ENCODE results near the gene PRM2.
"Not testable (repeated sequence)": the region's sequence is repeated elsewhere in the genome, so short reads cannot be mapped to it uniquely, and the experiment has no call there.

The PRM2 gene

DNA sequence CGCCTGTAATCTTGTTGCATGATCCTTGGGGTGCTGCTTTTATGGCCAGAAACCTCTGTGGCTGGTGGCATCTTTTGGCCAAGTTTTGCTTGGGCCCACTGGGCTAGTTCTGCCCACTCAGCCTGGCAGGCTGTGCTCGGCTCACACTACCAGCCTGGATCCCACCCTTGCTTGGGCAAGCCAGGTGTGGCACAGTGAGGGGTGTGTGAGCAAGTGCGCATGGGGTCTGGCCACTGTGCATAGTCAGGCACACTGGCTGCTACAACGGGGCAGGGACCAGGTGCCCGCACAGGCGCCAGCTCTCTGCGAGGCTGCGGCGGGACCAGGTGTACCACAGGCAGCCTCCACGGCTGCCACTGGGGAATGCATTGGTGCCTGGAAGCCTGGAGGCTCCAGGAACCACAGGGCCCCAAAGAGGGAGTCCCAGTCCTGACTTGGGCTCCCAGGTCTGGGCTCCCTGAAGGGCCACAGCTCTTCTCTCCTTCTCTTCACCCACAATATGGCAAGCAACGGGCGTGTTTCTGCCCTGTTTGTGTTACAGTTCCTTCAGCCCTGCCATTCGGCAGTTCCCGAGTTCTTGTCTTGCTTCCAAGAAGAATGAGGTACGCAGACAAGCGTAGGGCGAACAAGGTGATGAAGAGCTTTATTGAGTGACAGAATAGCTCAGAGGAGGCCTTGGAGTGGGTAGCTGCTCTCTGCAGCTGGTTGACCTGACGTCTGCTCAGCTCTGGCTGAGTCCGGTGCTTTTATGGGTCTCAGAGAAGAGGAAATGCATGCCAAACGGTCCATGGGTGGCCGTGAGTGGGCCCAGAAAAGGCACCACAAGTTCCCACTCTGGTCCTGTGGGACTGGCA, 31.6 kb upstream of the PRM2 start:
- DNase-seq (ENCODE audit: low read depth), result no peak

DNA sequence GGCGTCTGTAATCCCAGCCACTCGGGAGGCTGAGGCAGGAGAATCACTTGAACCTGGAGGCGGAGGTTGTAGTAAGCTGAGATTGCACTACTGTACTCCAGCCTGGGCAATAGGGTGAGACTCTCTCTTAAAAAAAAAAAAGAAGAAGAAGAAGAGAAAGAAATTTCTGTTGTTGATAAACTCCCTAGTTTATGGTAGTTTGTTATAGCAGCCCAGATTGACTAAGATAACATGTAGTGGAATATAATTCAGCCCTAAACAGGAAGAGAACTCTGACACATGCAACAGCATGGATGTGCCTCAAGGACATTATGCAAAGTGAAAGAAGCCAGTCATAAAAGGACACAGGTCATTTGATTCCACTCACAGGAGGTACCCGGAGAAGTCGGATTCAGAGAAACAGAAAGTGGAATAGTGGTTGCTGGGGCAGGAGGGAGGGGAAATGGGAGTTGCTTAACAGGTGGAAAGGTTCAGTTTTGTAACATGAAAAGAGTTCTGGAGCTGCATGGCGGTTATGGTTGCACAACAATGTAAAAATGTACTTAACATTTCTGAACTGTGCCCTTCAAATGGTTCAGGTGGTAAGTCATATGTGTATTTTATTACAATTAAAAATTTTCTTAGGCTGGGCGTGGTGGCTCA, 30.8 kb upstream of the PRM2 start:
- no peak for DNase-seq (ENCODE audit: low read depth)

- DNase-seq (ENCODE audit: low read depth), result no peak
Measured at GRCh38 chr16:11306381-11306780, 30.1 kb upstream of the PRM2 start.

DNA sequence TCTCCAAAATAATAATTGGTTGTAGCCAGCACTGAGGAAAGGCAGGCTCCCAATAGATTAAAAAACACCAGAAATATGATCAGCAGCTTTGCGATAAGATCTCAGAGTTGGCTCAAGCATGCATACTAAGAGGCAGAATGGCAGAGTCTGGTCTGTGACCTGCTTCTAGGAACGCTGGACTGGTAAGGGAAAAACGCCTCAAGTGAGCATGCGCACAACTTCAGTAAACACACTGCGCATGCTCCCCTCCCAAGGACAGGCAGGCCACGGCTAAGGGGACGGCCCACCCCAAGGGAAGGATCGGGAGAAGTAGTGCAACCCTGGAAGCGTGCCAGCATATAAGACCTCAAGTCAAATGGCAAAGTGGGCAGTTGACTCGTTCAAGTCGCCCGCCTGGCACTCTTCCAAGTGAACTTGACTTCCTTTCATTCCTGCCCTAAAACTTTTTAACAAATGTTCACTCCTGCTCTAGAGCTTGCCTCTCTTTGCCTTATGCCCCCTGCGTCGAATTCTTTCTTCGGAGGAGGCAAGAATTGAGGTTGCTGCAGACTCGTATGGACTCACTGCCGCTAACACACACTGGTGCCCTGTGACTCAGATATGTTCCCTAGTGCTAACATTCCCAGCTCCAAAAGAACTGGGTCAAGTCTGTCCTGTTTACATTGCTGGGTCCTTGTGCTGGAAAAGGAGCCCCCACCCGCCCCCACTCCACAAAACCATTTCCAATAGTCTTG, 27.3 kb upstream of the PRM2 start:
- no peak for DNase-seq (ENCODE audit: low read depth)

DNA sequence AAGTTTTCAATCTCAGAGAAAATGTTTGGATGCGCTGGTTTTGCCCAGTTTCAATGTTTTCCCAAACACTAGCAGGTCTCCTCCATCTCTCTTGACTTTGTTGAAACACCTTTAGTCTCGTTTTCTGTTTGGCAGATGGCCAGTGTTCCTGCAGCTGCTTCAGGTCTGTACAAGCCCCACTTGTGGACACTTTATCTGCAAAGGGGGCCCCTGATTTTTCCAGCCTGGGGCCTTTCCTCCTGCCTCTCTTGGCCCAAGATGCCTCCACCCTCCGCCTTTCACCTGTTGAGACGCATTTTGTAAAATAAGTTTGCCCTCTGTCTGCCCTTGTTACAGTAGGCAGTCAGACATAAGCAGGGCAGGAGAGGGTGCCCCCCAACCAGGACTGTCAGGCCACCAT, 26.7 kb upstream of the PRM2 start:
- DNase-seq (ENCODE audit: low read depth), result no peak

DNA sequence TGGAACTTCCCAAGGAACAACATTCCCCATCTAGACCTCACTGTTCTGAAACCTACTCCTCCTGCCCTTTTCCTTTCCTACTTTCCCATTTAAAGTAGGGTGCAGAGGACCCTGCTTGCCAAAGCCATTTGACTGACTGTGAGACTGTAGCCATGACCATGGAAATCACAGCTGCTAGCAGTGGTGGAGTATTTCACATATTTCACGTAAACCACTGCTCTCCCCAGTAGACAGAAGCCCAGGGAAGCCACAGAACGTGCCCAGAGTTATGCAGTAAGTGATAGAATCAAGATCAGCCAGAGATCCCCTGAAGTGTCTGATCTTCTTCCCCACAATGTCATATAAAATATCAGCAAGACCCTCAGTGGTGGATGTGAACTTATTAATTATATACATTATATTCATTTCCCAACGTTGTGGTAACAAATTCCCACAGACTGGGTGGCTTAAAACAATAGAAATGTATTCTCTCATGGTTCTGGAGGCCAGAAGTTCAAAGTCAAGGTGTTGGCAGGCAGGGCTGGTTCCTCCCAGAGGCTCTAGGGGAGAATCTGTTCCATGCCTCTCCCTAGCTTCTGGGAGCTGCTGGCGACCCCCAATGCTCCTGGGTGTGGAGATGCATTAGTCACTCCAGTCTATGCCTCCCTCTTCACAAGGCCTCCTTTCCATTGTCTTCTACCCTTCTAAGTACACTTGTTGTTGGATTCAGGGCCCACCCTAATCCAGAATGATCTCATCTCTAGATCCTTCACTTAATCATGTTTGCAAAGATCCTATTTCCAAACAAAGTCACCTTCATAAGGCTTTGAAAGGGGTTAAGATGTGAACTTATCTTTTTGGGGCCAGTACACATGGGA, 25.6 kb upstream of the PRM2 start:
- DNase-seq (ENCODE audit: low read depth), result no peak

- DNase-seq (ENCODE audit: low read depth), result no peak
Measured at GRCh38 chr16:11300560-11300892, 24.2 kb upstream of the PRM2 start.

- no peak for DNase-seq (ENCODE audit: low read depth)
Measured at GRCh38 chr16:11299865-11300559, 23.7 kb upstream of the PRM2 start.

DNA sequence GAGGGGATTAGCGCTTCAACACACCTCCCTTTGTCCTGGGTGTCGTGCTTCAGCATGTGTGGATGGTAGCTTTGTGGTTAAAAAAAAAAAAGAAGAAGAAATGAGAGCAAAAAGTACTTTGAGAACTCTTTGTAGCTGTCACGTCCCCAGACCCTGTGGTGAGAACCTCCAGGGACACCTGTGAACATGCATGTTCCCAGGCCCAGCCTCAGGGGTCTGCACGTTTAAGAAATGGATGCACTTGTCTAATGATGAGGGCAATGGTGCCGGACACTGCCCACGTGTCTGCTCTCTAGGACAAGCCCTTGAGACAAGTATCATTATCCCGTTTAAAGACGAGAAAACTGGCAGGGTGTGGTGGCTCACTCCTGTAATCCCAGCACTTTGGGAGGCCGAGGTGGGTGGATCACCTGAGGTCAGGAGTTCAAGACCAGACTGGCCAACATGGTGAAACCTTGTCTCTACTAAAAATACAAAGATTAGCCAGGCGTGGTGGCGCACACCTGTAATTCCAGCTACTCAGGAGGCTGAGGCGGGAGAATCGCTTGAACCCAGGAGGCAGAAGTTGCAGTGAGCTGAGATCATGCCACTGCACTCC, 22.8 kb upstream of the PRM2 start:
- not testable (repeated sequence) for DNase-seq (ENCODE audit: low read depth)

GRCh38 chr16:11298143-11298900, 22.0 kb upstream of the PRM2 start:
- no peak for DNase-seq (ENCODE audit: low read depth)

DNA sequence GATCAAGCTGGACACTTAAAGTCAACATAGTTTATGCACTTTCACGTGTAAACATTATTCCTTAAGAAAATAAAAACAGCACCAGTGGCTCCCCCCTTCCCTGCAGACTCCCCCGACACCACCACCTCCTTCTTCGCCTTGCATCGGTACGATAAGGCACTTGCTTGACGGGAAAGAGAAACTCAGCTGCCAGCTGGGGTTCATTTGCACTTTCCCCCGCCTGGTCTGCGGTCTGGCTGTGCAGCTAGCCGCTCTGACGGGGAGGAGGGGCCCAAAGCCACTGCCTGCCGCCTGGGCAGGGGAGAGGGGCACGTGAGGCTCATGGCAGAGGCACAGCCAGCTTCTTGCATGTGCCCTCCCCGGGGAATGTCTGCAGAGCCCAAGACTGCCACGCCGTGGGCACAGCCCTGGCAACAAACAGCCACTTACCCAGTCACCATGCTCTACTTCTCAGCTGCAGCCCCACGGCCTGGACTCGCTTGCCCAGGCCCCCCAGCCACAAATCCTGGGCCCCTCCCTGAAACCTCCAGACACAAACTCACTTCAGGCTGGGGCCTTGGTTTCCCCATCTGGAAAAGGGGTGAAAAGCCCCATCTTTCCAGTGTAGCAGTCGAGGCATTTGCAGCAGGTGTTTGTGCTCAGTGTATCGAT, 21.3 kb upstream of the PRM2 start:
- DNase-seq (ENCODE audit: low read depth), result peak; percentile 51

DNA sequence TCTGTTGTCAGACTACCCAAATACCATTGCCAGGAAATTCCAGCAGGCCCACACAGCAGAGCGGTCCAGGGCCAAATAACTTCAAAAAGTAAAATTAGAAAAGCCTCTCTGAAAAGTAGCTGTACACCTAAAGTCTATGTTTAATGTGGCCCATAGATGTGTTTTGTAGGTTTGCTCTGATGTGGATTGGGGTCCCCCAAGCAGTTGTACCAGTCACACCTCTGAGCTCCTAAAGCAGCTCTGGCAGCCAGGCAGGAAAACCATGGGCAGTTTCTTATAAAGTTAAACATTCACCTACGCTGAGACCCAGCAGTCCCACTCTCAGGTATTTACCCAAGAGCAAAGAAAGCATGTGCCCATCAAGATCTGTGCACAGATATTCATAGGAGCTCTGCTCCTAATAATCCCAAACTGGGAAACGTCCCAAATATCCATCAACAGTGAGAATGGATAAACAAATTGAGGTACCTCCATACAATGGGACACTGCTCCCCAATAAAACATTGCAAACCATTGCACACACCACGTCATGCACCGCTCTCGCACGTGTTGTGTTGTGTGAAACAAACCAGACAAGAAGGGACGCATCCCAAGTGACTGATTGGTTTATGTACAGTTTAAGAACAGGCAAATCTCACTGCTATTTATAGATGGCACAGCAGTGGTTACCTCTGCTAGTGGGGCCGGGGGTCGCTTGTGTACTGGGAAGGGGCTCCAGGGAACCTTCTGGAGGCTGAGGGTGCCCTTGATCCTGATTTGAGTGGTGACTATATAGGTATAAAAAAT, 20.6 kb upstream of the PRM2 start:
- DNase-seq (ENCODE audit: low read depth), result no peak

DNA sequence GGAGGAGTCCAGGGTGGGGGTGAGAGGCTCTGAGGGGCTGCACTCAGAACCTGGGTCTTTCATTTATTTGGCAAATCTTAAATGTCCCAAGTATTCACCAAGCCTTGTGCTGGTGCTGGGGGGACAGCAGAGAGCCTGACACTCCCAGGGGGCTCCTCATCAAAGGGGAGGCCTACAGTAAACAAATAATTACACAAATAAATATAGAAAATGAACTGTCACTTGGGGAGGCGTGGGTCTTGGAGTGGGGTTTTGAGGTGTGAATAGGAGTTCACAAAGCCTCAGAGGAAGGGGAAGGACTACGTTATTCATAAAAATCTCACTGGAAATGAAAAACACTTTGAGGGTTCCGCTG, 20.0 kb upstream of the PRM2 start:
- no peak for DNase-seq (ENCODE audit: low read depth)

DNA sequence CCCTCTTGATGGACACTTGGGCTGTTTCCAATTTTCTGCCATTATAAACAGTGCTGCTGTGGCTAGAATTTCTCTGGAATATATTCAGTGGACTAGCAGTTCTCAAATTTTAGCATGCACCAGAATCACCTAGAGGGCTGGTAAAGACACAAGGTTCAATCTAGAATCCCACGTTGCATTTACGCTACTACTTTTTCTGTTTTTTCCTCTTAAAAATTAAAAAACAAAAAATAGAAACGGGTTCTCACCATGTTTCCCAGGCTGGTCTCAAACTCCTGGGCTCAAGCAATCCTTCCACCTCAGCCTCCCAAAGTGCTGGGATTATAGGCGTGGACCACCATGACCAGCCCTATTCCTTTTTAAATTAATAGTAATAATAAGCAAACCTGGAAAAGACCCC, 19.4 kb upstream of the PRM2 start:
- DNase-seq (ENCODE audit: low read depth), result no peak

DNA sequence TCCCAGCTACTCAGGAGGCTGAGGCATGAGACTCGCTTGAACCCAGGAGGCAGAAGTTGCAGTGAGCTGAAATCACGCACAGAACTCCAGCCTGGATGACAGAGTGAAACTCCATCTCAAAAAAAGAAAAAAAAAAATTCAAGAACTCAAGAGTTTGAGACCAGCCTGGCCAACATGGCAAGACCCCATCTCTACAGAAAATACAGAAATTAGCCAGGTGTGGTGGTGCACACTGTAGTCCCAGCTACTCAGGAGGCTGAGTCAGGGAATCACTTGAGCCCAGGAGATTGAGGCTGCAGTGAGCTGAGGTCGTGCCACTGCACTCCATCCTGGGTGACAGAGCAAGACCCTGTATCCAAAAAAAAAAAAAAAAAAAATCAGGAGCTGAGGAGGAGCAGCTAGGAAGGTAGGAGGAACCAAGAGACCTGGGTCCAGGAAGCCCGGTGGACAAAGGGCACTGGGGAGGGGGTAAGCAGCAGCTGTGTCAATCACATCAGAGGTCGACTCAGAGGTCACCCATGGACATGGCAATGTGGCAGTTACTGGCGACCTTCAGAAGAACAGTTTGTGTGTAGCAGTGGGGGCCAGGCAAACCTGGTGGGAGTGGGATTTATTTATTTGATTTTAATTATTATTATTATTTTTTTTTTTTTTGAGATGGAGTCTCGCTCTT, 15.9 kb upstream of the PRM2 start:
- DNase-seq (ENCODE audit: low read depth), result no peak

- DNase-seq (ENCODE audit: low read depth), result no peak
Measured at GRCh38 chr16:11291091-11291703, 14.9 kb upstream of the PRM2 start.

GRCh38 chr16:11290102-11290893, 14.0 kb upstream of the PRM2 start:
- no peak for DNase-seq (ENCODE audit: low read depth)
